Activated T-cell treated with anti-CD3 and anti-CD28 coated beads, Interleukin-2, amount 50 U/mL, for 4 hours (primary cell): ENCODE results near the gene JOSD2. TPM values are rescaled to one million over a fixed set of nuclear protein-coding genes. Genes with fewer than 3 reads are reported as not detected.
"Not testable (repeated sequence)": the region's sequence is repeated elsewhere in the genome, so short reads cannot be mapped to it uniquely, and the experiment has no call there.

Experiments
- ATAC-seq, 2 donors: fragments of 200-7000 bp; cut with Tn5 transposase; one replicate each; pipeline ENCODE4 v1.10.0; 2021
- DNase-seq: peaks from one replicate; pipeline ENCODE4 v3.0.0-alpha.2; 2020
- H3K27me3 Mint-ChIP-seq: one replicate; pipeline ENCODE4 v1.8.0; 2021; ENCODE audit warnings: low read depth, mixed read lengths
- H3K36me3 Mint-ChIP-seq: one replicate; pipeline ENCODE4 v1.8.0; 2022; ENCODE audit warnings: mixed read lengths; ENCODE audit not compliant: insufficient read depth
- H3K4me1 Mint-ChIP-seq: one replicate; pipeline ENCODE4 v1.8.0; 2021; ENCODE audit warnings: low read depth, mixed read lengths
- H3K4me3 Mint-ChIP-seq: one replicate; pipeline ENCODE4 v1.8.0; 2021; ENCODE audit warnings: mild to moderate bottlenecking, moderate library complexity, mixed read lengths
- H3K9me3 Mint-ChIP-seq: one replicate; pipeline ENCODE4 v1.8.0; 2021; ENCODE audit warnings: mixed read lengths
- total RNA-seq, 3 donors: library from RNA; stranded (reverse); gene quantifications; one replicate each; pipeline ENCODE4 v1.2.1, GENCODE V29; 2021

JOSD2 gene
- total RNA-seq, 3 donors from 2014 or later: 51.7 to 59.4 (median 55.6) TPM

DNA sequence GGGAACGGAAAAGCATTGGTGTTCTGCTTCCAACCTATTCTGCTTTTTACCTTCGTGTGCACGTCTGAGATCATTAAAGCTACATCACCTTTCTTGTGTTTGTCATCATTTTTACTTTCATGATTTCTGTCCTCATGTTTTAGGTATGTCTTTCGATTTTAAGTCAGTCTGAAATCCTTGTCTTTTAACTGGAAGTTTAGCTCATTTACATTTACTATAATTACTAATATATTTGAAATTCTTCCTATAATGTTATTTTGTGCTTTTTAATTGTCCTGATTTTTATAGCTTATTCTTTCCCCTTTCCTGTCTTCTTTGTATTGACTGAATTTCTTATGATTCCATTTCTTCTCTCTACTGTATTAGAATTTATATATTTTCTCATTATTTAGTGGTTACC, 22.0 kb upstream of the JOSD2 start:
- Mint-ChIP-seq H3K4me3 (no peak overlapping the region), H3K4me1 (peaks cover 1% of the 10 kb centered on the region), H3K9me3 (peaks cover 10% of the 10 kb centered on the region), H3K36me3 (no peaks in the 10 kb centered on the region), H3K27me3 (peaks cover 40% of the 10 kb centered on the region)
- DNase-seq (no peak), ATAC-seq (no peak)

DNA sequence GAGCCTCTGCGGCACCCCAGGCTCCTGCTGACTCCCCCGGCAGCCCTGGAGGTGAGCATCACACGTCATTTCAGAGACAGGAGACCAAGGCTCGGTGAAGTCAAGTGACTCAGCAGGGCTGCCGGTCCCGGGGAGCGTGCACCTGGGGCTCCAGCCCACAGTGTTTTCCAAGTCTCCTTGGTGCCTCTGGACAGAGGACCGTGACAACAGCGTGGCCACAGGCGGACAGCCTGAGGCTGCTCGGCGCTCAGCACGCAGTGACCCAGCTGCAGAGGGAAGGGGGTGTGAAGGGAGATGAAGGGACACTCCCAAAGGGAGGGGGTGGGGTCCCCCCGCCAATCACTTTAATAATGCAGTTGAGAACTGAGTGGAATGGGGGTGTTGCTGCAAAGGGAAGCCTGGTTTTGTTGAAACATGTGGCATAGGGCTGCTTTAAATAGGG, 20.2 kb upstream of the JOSD2 start:
- Mint-ChIP-seq H3K36me3 (no peaks in the 10 kb centered on the region), H3K4me3 (no peak overlapping the region), H3K4me1 (no peaks in the 10 kb centered on the region), H3K9me3 (peaks cover 10% of the 10 kb centered on the region), H3K27me3 (peaks cover 33% of the 10 kb centered on the region)
- ATAC-seq (no peak), DNase-seq (no peak)

DNA sequence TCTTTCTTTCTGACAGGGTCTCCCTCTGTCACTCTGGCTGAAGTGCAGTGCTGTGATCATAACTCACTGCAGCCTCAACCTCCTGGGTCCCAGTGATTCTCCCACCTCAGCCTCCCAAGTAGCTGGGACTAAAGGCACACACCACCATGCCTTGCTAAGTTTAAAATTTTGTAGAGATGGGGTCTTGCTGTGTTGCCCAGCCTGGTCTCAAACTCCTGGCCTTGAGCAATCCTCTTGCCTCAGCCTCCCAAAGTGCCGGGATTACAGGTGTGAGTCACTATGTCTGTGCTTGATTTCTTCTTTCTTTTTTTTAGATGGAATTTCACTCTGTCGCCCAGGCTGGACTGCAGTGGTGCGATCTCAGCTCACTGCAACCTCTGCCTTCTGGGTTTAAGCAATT, 17.1 kb upstream of the JOSD2 start:
- not testable (repeated sequence) for ATAC-seq, H3K4me1 Mint-ChIP-seq, H3K4me3 Mint-ChIP-seq, H3K36me3 Mint-ChIP-seq, DNase-seq, H3K9me3 Mint-ChIP-seq
- H3K27me3 Mint-ChIP-seq: peaks cover 28% of the 10 kb centered on the region

DNA sequence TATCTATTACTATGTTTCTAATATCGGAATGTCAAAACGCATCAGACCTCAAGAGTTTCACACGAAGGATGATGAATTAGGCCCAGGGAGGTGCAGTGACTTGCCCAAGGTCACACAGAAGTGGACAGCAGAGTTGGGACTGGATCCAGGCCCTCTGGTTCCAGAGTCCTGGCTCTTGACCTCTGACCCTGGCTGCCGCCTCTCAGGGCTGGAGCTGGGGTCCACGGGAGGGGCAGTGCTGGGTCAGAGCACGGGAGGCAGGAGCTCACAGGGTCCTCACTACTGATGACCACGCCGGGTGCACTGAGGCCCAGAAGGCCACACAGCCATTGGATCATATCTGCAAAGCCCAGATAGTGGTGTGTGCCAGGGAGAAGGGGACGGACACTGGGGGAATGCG, 11.9 kb upstream of the JOSD2 start:
- peaks cover 2% of the 10 kb centered on the region for H3K27me3 Mint-ChIP-seq
- H3K4me3 Mint-ChIP-seq: no peak overlapping the region
- no peaks in the 10 kb centered on the region for H3K9me3 Mint-ChIP-seq
- ATAC-seq (no peak), DNase-seq (no peak)
- no peaks in the 10 kb centered on the region for H3K4me1 Mint-ChIP-seq
- no peaks in the 10 kb centered on the region for H3K36me3 Mint-ChIP-seq

DNA sequence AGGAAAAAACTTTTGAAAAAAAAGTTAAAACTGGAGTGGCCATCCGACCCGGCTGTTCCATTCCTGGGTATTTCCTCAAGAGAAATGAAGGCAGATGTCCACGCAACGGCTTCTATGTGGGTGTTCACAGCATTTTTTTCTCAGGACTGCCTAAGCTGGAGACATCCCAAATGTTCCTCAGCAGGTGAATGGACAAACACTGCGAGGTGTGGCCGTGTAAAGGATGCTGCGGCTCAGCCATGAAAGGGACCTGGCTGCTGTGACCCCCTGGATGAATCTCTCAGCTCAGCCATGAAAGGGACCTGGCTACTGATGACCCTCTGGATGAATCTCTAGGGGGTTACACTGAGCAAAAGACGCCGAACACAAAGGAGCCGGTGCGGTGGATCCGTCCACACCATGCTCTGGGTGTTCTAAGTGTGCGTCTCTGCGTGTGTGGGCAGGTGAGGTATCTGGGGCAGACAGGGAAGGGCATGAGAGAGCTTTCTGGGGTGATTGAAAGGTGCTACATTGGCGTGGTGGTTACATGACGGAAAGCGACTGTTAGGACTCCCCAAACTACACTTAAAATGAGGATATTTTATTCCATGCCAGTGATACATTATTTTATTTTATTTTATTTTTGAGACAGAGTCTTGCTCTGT, 10.0 kb upstream of the JOSD2 start:
- Mint-ChIP-seq H3K4me3 (no peak overlapping the region), H3K27me3 (peaks cover 2% of the 10 kb centered on the region), H3K36me3 (no peaks in the 10 kb centered on the region), H3K9me3 (no peaks in the 10 kb centered on the region), H3K4me1 (no peaks in the 10 kb centered on the region)
- DNase-seq: no peak
- ATAC-seq: no peak

DNA sequence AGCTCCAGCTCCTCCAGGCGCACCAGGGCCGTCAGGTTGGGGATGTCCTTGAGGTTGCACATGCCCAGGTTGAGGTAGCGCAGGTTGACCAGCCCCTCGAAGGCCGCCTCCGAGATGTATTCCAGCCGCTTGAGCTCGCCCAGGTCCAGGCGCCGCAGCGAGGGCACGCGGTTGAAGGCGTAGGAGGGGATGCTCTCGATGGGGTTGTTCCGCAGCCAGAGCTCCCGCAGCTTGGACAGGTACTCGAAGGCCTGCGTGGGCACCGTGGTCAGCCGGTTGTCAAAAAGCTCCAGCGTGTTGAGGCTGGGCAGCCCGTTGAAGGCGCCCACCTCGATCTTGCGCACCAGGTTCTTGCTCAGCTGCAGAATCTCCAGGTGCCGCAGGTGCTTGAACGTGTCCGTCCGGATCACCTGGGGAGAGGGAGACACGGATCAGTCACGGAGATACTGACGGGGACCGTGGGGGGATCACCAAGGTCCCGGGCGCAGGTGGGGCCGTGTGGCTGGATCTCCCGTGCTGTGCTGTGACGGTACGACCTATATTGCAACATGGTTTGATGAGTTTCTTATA, 8.1 kb upstream of the JOSD2 start:
- H3K4me3 Mint-ChIP-seq: no peak overlapping the region

DNA sequence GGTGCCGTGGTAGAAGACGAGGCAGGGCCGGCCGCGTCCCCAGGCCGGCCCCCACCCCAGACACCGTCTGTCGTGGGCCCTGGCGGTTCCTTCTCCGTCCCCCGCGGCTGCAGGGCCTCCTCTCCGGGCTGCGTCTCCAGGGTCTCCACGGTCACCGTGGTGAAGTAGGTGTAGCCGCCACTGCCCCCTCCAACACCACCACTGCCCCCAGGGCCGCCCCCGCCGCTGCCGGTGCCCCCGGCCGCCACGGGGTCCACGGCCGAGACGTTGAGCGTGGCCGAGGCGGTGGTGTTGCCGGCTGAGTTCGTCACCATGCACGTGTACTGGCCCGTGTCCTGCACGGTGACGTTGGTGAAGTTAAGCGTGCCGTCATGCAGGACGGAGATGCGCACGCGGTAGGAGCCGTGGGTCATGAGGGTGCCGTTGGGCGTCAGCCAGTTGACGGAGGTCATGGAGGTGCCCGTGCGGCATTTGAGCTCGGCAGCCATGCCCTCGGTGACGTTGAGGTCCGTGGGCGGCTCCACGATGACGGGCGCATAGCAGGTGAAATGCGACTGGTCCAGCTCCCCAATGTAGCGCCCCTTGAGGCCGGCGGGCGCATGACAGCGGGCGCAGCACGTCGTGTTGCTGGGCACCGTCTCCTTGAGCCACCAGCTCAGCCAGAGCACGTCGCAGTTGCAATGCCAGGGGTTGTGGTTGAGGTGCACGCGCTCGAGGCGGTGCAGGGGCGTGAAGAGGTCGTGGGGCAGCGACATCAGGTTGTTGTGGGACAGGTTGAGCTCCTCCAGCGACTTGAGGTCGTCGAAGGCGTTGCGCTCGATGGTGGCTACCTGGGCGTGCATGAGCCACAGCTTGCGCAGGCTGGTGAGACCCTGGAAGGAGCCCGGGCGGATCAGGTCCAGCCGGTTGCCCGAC, 7.4 kb upstream of the JOSD2 start:
- peaks cover 10% of the 10 kb centered on the region for H3K27me3 Mint-ChIP-seq
- H3K36me3 Mint-ChIP-seq: no peaks in the 10 kb centered on the region
- no peaks in the 10 kb centered on the region for H3K9me3 Mint-ChIP-seq
- no peak overlapping the region for H3K4me3 Mint-ChIP-seq
- no peaks in the 10 kb centered on the region for H3K4me1 Mint-ChIP-seq
- DNase-seq (no peak), ATAC-seq (no peak)

More for the DNA sequence above, 8.1 kb upstream of the JOSD2 start:
- no peaks in the 10 kb centered on the region for H3K9me3 Mint-ChIP-seq
- H3K36me3 Mint-ChIP-seq: no peaks in the 10 kb centered on the region
- DNase-seq (no peak), ATAC-seq (no peak)
- no peaks in the 10 kb centered on the region for H3K4me1 Mint-ChIP-seq
- peaks cover 9% of the 10 kb centered on the region for H3K27me3 Mint-ChIP-seq

DNA sequence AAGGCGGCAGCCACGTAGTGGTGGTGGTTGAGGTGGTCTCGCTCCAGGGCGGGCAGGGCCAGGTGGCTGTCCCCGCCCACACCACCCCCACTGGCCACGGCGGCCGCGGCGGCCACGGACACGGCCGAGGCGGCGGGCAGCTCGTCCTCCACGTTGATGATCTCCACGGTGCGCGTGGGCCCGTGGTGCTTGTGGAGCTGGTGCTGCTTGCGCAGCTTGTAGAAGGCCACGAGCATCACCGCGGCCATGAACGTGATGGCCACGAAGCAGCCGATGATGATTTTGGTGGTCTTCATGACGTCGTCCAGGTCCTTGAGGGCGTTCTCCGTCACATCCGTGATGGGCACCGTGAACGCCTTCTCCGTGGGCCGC, 6.7 kb upstream of the JOSD2 start:
- ATAC-seq (no peak), DNase-seq (no peak)
- Mint-ChIP-seq H3K4me1 (no peaks in the 10 kb centered on the region), H3K36me3 (no peaks in the 10 kb centered on the region), H3K9me3 (no peaks in the 10 kb centered on the region), H3K4me3 (no peak overlapping the region), H3K27me3 (peaks cover 10% of the 10 kb centered on the region)

DNA sequence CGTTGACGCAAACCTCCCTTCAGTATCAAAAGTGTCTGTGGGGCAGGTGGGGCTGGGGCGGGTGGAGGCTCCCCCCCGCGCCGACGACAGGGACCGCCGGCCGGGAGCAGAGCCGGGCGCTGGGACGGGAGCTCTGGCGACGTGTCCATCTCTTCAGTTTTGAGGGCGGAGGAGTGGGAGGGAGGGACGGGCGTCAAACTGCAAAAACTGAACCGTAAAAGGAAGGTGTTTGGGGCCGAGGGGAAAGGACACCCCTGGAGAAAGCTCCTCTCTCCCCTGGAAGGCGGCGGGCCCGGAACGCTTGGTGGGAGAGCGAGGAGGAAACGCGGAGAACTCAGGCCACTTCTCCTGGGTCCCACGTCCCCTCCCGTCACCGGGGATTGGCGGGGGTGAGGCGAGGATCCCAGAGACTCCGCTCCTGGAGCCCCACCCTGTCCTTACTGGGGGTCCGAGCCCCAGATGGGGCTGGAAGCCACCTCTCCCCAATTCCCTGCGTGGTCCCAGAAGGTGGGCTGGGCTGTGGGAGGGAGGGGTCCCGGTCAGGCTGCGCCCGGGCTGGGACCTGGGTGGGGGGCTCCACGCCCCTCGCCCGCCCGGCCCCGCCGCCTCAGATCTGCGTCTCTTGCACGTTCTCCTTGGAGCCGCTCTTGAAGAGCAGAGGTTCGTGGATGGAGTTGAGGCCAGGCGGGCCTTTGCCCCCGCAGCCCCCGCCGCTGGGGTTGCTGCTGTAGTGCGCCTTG, 6.1 kb upstream of the JOSD2 start:
- Mint-ChIP-seq H3K4me1 (no peaks in the 10 kb centered on the region), H3K36me3 (no peaks in the 10 kb centered on the region), H3K27me3 (peaks cover 10% of the 10 kb centered on the region), H3K9me3 (no peaks in the 10 kb centered on the region), H3K4me3 (no peak overlapping the region)
- no peak for DNase-seq
- no peak for ATAC-seq

DNA sequence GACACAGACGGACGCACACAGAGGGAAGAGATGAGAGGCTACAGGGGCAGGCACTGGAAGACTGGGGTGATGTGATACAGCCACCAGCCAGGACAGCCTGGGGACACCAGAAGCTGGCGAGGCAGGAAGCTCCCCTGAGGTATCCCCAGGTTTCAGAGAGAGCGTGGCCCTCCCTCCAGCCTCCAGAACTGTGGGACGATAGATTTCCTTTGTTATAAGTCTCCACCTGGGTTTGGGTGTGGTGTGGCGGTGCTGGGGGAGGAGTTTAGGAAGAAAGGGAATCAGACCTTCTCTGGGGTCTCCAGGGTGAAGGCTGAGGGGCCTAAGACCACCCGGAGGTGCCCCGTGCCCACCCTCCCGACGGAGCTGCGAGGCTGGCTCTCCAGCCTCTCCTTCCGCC, 5.5 kb upstream of the JOSD2 start:
- Mint-ChIP-seq H3K4me1 (peaks cover 3% of the 10 kb centered on the region), H3K9me3 (no peaks in the 10 kb centered on the region), H3K27me3 (peaks cover 10% of the 10 kb centered on the region), H3K4me3 (no peak overlapping the region), H3K36me3 (no peaks in the 10 kb centered on the region)
- DNase-seq (no peak), ATAC-seq (no peak)

DNA sequence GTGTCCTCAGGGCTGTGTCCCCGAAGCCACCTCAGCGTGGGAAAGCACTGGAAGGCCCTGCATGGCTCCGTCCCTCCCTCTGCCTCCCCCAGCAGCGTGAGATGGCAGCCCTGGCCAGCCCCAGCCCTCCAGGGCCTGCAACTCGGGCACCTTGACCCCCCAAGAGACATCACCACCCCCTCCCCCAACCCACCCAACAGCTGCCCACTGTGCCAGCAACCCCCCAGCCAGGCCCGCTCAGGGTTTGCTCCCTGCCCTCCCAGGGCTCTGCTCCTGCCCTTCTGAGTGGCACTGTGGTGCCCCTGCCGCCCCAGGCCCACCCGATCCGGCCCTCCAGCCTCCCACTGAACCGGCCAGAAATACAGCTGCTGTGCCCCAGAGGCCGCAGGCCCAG, 4.2 kb upstream of the JOSD2 start:
- no peak for DNase-seq
- Mint-ChIP-seq H3K9me3 (no peaks in the 10 kb centered on the region), H3K27me3 (peaks cover 10% of the 10 kb centered on the region), H3K4me1 (peaks cover 8% of the 10 kb centered on the region), H3K36me3 (no peaks in the 10 kb centered on the region), H3K4me3 (no peak overlapping the region)
- no peak for ATAC-seq

DNA sequence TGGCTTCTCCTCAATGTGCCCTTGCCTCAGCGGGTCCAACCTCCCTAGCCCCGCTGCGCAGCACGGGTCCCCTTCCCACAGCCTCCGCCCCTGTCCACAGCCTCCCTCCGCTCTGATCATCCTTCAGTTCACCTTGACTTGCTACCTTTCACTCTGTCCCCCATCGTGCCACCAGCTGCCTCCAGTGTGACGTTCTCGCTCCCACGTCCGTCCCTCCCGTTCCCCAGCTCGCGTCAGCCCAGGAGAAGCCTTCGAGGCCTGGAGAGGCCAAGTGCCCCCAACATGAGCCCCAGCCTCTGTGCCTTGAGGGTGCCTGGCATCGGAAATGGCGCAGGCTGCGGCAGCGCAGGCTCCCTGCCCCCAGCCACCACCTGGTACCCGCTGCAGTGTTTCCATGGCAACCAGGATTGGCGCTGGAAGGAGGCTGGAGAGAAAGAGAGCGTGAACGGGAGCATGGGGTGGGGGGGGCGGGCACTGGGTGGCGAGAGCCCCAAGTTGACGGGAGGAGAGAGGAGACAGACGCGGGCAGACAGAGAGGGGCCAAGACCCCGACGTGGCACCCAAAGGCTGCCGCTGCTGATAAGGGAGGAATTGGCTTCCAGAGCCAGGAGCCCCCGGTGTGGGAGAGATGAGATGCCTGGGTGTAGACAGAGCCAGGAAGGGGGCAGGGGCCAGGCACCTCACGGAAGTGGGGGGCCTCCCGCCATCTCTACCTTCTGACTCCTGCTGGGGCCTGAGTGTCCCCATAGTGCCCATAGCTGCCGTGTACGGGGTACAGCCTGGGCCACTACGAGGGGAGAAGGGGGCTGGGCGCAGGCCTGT, 3.6 kb upstream of the JOSD2 start:
- DNase-seq: no peak
- ATAC-seq: no peak
- H3K27me3 Mint-ChIP-seq: peaks cover 10% of the 10 kb centered on the region
- no peaks in the 10 kb centered on the region for H3K36me3 Mint-ChIP-seq
- peaks cover 8% of the 10 kb centered on the region for H3K4me1 Mint-ChIP-seq
- H3K4me3 Mint-ChIP-seq: no peak overlapping the region
- H3K9me3 Mint-ChIP-seq: no peaks in the 10 kb centered on the region

DNA sequence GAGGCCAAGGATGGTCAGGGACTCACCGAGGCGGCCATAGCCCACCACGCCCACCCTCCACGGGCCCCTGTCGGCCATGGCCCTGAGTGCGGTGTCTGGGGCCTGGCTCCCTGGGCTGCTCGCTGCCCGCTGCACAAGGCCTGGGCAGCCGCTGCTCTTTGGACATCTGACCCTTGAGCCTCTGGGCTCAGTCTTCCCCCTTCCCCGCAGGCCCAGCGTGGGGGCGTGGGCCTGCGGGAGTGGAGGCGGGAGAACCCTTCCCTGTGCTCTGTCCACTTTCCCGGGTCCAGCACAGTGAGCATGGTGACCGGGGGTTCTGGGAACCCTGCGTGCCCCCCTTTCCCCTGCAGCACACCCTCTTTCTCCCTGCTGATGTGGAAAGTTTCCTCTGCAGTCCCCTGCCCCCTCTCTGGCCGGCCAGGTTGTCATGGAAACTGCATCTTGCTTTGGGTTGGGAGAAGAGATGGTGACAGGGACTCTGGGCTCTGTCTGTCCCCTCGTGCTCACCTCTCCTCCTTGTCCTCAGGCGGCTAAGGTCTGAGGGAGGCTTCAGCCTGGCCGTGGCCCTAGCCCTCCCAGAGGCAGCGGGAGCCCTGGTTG, 2.9 kb upstream of the JOSD2 start, which contains the start of gene ASPDH:
Gene ASPDH (minus strand): TSS at position 168 of the 600 bp plus-strand sequence. CDS start 90 bp downstream, at position 78.
- Mint-ChIP-seq H3K27me3 (peaks cover 10% of the 10 kb centered on the region), H3K36me3 (peaks cover under 1% of the 10 kb centered on the region), H3K4me1 (peaks cover 8% of the 10 kb centered on the region), H3K9me3 (no peaks in the 10 kb centered on the region), H3K4me3 (no peak within 1 kb of the TSS)
- ATAC-seq (no peak), DNase-seq (no peak)
